ENCODE measurements around the gene HELQ.
"Not testable (repeated sequence)": the region's sequence is repeated elsewhere in the genome, so short reads cannot be mapped to it uniquely, and the experiment has no call there.

Gene HELQ, protein sequence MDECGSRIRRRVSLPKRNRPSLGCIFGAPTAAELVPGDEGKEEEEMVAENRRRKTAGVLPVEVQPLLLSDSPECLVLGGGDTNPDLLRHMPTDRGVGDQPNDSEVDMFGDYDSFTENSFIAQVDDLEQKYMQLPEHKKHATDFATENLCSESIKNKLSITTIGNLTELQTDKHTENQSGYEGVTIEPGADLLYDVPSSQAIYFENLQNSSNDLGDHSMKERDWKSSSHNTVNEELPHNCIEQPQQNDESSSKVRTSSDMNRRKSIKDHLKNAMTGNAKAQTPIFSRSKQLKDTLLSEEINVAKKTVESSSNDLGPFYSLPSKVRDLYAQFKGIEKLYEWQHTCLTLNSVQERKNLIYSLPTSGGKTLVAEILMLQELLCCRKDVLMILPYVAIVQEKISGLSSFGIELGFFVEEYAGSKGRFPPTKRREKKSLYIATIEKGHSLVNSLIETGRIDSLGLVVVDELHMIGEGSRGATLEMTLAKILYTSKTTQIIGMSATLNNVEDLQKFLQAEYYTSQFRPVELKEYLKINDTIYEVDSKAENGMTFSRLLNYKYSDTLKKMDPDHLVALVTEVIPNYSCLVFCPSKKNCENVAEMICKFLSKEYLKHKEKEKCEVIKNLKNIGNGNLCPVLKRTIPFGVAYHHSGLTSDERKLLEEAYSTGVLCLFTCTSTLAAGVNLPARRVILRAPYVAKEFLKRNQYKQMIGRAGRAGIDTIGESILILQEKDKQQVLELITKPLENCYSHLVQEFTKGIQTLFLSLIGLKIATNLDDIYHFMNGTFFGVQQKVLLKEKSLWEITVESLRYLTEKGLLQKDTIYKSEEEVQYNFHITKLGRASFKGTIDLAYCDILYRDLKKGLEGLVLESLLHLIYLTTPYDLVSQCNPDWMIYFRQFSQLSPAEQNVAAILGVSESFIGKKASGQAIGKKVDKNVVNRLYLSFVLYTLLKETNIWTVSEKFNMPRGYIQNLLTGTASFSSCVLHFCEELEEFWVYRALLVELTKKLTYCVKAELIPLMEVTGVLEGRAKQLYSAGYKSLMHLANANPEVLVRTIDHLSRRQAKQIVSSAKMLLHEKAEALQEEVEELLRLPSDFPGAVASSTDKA

DNA sequence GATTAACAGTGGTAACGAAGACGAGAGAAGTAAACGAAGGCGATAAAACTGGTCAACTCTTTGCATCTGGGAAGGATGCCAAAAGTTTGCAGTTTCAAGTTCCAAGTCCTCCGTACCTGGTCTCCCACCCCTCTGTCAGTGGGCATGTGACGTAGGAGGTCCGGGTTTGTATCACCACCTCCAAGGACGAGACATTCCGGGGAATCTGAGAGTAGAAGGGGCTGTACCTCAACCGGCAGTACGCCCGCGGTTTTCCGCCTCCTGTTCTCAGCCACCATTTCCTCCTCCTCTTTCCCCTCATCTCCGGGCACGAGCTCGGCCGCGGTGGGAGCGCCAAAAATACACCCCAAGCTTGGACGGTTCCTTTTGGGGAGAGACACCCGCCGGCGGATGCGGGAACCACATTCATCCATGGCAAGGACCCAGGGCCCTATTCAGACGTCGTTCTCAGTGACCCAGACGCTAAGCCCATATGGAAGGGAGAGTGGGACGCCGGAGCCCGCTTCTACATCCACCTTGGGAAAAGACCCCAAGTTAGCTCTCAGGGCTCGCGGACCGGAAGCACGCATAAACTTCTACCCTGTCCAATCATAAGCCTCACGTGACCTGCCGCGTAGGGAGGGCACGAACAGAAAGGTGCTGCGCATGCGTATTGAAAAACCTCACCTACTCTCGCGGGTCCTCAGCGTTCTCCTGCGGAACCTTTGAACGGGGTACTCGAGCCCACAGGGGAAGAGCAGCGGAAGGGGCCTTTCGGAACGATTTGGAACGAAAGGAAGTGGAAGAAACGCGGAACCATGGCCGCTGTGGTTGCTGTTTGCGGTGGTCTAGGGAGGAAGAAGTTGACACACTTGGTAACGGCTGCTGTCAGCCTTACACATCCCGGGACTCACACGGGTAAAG lies at the start of gene HELQ, which contains the start of gene MRPS18C:
TSS of gene HELQ (minus strand) at position 543 of the 903 bp plus-strand sequence. CDS start at position 413, 130 bp downstream.
TSS of gene MRPS18C (plus strand) at position 778 of the 903 bp plus-strand sequence. CDS start at position 798, 20 bp downstream.
- DNase-seq (ENCODE audit: low read depth in 2 of 2), result peak; percentile 91 to 95

DNA sequence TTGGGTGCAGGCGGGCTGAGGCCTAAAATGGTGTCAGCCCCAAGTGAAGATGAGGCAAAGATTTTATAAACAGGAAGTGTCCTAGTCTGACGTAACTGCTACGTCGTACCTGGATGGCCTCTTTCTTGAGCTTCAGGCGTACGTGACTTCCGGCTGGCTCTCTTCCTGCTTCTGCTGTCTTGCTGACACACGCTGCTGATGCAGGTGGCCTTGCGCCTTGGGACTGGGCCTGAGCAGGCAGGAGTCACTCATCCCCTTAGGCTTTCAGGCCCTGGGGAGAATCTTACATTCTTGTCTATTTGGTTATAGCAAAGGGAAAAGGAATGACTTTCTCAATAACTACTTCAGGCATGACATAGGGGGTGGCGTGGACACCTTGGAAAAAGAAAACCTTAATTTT lies 49.4 kb upstream of the HELQ start:
- DNase-seq (ENCODE audit: low read depth in 2 of 2), result no peak

DNA sequence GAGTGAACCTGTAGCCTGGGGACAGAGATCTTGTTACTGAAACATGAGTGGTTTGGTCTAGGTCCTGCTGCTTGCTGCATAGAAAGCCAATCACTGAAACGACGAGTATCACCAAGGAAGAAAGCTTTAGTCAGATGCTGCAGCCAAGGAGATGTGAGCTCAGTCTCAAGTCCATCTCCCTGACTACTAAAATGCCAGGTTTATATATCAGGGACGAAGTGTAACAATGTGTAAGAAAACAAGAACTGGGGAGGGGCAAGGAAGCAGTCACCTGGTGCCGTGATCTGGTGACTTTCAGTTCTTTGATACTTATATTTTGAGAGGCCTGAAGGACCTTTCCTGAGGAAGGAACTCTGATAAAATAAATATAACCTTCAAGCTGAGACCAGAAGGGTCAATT lies 48.9 kb upstream of the HELQ start:
- no peak for DNase-seq (ENCODE audit: low read depth in 2 of 2)

DNA sequence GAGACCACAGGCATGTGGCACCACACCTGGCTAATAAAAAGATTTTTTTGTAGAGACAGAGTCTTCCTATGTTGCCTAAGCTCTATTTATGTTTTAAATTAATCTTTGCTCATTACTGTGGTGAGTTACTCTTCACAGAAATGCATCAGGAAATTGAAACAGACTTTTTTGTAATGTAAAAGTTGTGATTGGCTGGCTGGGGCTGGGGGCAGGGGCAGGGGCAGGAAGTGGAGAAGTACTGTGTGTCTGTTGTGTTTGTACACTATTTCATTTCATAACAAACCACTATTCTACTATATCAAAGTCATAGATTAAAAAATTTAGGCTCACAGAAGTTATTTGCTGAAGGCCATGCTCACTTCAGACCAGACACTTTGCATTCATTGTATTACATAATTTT lies 48.4 kb upstream of the HELQ start:
- DNase-seq (ENCODE audit: low read depth in 2 of 2), result no peak

DNA sequence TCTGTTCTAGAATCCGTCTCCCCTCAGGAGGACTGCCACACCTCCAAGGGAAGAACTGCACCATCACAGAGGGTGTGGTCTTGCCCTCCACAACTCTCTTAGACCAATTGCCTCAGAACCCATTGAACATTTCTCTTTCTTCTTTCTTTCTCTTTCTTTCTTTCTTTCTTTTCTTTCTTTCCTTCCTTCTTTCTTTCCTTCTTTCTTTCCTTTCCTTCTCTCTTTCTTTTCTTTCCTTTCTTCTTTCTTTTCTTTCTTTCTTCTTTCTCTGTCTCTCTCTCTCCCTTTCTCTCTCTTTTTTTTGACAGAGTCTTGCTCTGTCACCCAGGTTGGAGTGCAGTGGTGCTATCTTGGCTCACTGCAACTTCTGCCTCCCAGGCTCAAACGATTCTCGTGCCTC lies 46.0 kb upstream of the HELQ start:
- DNase-seq (ENCODE audit: low read depth in 2 of 2), result not testable (repeated sequence)

DNA sequence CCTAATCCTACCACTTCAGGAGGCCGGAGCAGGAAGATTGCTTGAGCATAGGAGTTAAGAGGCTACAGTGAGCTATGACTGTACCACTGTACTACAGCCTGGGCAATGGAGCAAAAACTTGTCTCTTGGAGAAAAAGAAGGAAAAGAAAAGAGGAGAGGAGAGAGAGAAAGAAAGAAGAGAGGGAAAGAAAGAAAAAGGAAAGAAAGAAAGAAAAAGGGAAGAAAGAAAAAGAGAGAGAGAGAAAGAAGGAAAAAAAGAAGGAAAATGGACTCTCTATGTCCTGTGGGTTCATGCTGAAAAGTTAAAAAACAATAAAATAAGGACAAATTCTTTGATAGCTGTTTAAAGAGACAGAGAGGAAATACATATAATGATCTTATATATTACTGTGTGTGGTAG lies 42.6 kb upstream of the HELQ start:
- no peak for DNase-seq (ENCODE audit: low read depth in 2 of 2)

DNA sequence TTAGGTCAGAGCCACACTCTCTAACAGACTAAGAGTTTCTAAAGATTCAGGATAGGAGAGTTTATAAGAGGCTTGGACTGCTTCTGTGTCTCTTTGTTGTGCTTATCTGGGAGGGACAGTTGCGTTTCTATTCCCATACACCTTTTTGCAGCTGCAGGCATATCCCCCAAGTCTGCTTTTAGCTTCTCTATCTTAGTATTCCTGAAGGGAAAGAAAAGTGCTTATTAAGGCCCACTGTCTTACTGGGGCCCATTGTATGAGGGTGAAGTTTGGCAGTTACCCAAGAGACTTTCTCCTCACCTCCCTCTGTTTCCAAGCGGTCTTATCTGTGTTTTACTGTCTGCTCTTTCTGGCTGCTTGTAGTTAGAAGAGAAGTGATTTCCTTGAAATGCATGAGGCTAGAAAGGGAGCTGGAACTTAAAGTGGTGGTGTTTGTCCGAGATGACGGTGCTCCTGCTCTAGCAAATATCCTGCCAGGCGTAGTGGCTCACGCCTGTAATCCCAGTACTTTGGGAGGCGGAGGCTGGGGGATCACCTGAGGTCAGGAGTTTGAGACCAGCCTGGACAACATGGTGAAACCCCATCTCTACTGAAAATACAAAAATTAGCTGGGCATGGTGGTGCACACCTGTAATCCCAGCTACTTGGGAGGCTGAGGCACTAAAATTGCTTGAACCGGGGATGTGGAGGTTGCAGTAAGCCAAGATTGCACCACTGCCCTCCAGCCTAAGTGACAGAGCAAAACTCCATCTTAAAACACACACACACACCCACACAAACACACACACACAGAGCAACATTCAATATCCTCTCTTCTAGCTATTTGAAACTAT lies 40.7 kb upstream of the HELQ start:
- not testable (repeated sequence) for DNase-seq (ENCODE audit: low read depth in 2 of 2)

DNA sequence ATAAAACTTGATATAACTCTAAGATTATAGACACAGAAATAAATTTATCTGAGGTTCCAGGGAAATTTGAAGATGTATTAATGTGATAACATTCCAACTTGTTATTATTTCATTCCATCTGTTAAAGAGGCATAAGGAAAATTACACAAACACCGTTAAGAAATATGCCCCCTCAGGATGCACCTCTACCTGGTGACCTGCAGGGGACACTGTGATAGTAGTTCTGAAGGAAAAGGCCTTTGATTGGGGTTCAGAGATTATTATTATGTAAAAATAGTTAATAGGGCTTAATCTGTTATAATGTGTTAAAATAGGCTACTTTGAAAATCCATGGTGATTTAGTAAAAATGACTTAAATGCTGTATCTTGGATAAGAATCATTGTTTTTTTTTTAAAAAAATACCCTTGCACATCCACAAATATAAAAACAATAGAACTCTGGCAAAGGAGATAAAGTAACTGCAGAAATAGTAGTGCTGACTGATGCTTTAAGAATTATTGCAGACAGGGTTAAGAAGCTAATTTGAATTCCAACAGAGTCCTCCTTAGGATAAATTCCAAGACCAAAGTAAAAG lies 35.3 kb upstream of the HELQ start:
- no peak for DNase-seq (ENCODE audit: low read depth in 2 of 2)

DNA sequence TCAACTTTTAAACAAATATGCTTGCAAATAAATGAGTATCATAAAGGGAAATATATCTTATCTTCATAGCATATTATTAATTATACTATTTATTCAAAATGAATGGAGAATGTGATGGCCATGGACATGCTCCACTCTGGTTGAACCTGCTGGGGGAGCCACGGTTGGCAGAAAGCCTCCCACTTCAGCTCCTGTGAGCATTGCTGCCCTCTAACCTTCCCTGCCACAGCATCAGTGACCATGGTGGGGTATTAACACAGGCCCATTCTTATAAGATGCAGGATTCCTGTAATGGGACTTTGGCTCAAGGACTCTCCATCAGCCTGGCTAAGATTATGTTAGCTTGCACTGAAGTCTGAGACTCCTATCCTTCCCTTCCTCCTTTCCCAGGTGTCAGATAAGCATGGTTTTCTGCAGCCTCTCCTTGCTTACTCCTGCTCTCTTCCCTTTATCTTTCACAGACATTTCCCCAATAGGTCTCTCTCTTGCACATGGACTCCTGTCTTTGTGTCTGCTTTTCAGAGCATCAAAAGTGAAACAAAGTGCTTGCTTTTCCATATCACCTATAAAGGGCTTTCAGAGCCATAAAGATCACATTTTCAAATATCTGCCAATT lies 34.2 kb upstream of the HELQ start:
- no peak for DNase-seq (ENCODE audit: low read depth in 2 of 2)

DNA sequence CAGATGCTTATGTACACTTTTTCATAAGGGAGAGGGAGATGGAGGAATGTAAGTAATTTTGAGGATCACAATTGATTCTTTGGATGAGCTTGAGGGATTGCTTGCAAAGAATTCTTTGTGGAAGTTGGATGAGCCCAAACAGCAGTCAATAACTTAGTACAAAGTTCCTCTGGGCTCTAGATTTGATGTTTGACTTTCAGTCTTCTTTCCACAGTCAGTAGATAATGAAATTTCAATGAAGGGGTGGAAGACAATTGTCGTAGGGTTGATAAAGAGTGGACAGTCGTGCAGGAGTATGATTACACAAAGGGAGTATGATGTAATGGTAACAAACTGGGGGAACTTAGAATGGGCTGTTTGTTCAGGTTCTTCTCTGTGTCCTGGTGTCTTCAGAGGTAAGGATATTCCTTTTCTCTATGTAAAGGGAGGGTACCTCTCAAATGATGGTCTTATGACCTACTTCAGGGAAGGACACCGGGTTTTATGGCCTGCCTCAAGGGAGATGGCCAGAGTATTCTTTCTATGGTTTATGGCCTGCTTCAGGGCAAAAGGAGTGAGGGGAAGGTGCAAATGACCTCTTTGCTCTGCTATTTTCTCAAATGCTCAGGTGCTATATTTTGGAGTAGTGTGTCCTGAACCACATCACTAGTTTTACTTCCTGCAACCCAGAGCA lies 31.0 kb upstream of the HELQ start:
- no peak for DNase-seq (ENCODE audit: low read depth in 2 of 2)

DNA sequence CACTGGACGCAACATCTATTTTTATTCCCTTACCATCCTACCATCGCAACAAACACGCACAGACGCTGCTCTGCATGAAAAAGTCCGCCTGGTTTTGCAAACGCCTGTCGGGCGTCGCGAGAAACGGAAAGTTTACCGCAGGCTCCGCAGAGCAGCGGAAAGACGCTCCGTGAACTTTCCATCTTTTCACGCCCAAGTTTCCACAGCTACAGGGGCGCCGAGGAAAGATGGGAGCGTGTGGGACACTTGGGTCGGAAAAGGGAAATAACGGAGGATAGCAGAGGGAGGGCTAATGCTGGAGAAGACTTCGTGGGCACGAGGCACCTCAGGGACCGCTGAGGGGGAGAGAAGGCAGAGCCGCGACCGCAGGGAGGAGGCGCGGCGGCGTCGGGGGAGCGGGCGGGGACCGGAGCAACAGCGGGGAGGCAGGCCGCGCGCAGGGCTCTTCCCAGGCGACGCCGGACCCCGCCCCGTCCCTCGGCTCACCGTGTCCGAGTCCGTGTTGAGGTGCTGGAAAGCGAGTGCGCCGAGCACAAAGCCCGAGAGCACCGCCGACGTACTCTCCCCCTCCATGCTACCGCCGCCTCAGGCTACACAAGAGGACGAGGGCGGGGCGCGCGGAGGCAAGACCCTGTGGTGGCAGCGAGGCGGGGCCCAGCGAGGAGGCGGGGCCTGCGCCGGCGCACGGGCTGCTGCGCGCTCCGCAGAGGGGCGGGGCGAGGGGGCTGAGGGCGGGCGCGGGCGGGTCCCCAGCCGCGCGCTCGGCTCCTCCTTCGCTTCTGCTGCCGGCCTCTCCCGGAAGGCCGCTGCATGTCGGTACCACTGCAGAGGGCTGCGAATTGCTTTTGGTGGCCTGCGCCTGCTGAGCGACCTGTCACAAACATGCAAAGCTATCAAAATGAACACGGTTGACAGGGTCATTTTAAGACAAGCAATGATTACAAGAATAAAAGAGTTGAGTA lies 29.2 kb upstream of the HELQ start, which contains the start of gene ABRAXAS1:
TSS of gene ABRAXAS1 (minus strand) at position 601 of the 962 bp plus-strand sequence. CDS start at position 573, 28 bp downstream.
- peak; percentile 83 to 93 for DNase-seq (ENCODE audit: low read depth in 2 of 2)

DNA sequence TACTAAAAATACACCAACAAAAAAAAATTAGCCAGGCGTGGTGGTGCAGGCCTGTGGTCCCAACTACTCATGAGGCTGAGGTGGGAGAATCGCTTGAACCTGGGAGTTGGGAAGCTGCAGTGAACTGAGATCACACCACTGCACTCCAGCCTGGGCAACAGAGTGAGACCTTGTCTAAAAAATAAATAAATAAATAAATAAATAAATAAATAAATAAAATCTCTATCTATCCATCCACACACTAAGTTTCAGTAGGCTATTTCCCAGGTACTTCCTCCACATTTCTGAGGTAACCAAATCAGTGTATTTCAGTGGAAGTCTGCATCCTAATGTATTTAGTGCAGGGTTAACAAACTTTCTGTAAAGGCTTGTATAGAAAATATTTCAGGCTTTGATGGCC lies 18.3 kb upstream of the HELQ start:
- DNase-seq (ENCODE audit: low read depth in 2 of 2), result no peak

DNA sequence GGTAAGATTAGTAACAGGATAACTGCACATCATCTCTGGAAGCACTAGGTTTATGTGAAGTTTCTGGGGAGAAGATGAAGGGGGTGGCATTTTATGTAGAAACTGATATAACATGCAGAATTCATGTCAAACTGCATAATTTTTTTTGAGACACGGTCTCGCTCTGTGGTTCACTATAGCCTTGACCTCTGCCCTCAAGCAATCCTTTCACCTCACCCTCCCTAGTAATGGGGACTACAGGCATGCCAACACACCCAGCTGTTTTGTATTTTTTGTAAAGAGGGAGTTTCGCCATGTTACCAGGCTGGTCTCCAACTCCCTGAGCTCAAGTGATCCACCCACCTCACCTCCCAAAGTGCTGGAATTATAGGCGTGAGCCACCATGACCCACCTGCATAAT lies 17.8 kb upstream of the HELQ start:
- DNase-seq (ENCODE audit: low read depth in 2 of 2), result no peak

DNA sequence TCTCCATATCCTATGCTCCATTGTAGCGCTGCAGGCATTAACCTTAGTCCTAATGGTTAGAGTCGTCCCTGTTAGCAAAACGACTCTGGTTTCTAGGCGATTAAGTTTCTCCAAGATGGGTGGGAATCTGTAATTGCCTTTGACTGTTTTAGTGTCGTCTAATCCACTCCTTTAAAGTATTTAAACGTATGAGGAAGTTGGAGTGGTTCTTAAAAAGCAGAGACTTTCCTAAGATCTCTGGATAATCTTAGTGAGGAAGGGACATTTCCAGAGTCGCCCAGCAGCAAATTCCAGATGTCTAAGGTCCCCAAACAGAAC lies 520 bp upstream of the HELQ start:
- DNase-seq (ENCODE audit: low read depth in 2 of 2), result no peak

DNA sequence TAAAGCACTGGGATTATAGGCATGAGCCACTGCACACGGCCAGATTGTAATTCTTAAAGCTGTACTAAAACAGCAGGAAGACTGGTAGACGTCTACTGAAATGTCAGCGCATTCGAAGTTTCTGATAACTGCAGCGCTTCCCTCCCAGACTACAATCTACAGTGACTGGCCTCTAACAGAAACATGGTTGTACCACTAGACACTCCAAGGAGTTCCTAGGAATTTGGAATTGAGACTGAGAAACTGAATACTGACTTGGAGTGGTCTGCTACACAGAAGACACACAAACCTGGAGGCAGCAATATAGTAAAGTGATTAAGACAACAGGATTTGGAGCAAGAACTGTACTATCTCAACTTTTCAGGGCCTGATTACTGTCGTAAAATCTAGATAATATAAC lies 937 bp downstream of the HELQ start:
- DNase-seq (ENCODE audit: low read depth in 2 of 2), result no peak

DNA sequence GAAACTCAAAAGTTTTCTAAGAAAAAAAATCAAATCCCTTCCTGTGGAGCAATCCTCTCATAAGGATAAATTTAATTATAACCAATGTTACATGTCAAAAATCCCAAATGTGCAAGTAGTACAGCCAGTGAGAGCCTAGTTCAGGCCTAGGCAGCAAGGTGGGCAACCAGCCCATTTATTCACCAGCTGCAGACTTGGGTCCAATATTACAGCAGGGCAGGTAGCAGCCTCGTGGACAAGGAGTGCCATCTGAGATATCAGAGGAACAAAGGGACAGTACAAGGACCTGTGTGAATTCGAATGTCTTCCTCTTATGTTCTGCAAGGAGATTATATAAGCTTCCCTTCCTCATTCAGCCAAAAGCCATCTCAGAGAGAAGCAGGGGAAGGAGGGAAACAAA lies 6.6 kb downstream of the HELQ start:
- DNase-seq (ENCODE audit: low read depth in 2 of 2), result no peak

DNA sequence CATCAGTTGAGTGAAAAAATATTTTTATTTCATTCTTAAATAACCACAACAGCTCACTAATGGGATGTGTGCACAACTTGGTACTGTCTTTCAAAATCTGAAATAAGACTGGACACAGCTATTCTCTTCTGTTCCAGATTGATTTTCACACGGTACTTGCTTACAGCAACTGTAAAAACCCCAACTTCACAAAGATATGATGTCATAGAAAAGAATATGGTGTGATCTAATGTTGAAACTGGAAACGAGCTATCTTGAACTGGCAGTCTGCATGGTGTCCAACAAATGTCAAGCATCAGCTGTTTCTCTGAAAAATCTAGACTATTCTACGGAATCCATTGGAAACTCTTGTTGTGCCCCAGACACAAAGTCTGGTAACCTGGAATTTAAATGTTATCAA lies 14.7 kb downstream of the HELQ start:
- no peak for DNase-seq (ENCODE audit: low read depth in 2 of 2)

Data from stimulated activated CD8-positive, alpha-beta memory T cell treated with anti-CD3 and anti-CD28 coated beads, Interleukin-7, amount 100 ng/mL, for 4 hours (primary cell).